NCI-H146 treated with DMSO at 0.1 percent for 48 hours (cell line): ENCODE data around the gene MCCD1.

Source experiments
- DNase-seq: peaks from one replicate; lab custom pipeline; 2025; ENCODE audit not compliant: unreplicated experiment; lab: John Stamatoyannopoulos, UW

MCCD1 gene

GRCh38 chr6:31510007-31510406, 18.8 kb upstream of the MCCD1 start:
- DNase-seq, result no peak

GRCh38 chr6:31513456-31514165, 15.2 kb upstream of the MCCD1 start:
- DNase-seq, result no peak

GRCh38 chr6:31521835-31522234, 6.9 kb upstream of the MCCD1 start:
- no peak for DNase-seq

GRCh38 chr6:31525553-31525931, 3.2 kb upstream of the MCCD1 start:
- no peak for DNase-seq

- no peak for DNase-seq
Measured at GRCh38 chr6:31525932-31526591, 2.7 kb upstream of the MCCD1 start.

- no peak for DNase-seq
Measured at GRCh38 chr6:31528307-31528777, 420 bp upstream of the MCCD1 start.

- DNase-seq, result no peak
Measured at GRCh38 chr6:31529329-31530150, 778 bp downstream of the MCCD1 start.

GRCh38 chr6:31530659-31531058, 1.9 kb downstream of the MCCD1 start:
- DNase-seq, result no peak

GRCh38 chr6:31531162-31531561, 2.4 kb downstream of the MCCD1 start:
- DNase-seq, result no peak

GRCh38 chr6:31531771-31532643, 3.2 kb downstream of the MCCD1 start:
- no peak for DNase-seq

GRCh38 chr6:31532644-31533454, 4.1 kb downstream of the MCCD1 start:
- DNase-seq, result no peak

GRCh38 chr6:31533455-31533841, 4.7 kb downstream of the MCCD1 start:
- DNase-seq, result no peak

GRCh38 chr6:31534011-31534410, 5.2 kb downstream of the MCCD1 start:
- no peak for DNase-seq

- no peak for DNase-seq
Measured at GRCh38 chr6:31534521-31535040, 5.8 kb downstream of the MCCD1 start.

- no peak for DNase-seq
Measured at GRCh38 chr6:31535538-31536324, 7.0 kb downstream of the MCCD1 start.

GRCh38 chr6:31538805-31539400, 10.1 kb downstream of the MCCD1 start:
- DNase-seq, result no peak

- DNase-seq, result no peak
Measured at GRCh38 chr6:31540640-31541039, 11.9 kb downstream of the MCCD1 start.

GRCh38 chr6:31541059-31541657, 12.4 kb downstream of the MCCD1 start:
- peak; percentile 57 for DNase-seq
